Glomerular endothelial cell (primary cell): ENCODE data around the gene SIGLEC8. TPM values are rescaled to one million over a fixed set of nuclear protein-coding genes. Genes with fewer than 3 reads are reported as not detected.
"Not testable (repeated sequence)": the region's sequence is repeated elsewhere in the genome, so short reads cannot be mapped to it uniquely, and the experiment has no call there.

ENCODE experiments used
- DNase-seq: peaks from one replicate; pipeline ENCODE4 v3.0.0-alpha.2; 2011; ENCODE audit warnings: low read depth, low spot score; ENCODE audit errors: extremely low read depth
- total RNA-seq: library from RNA; depleted of rRNA; stranded (reverse); fragments of >200 nt; gene quantifications from 2 replicates; pipeline ENCODE4 v1.2.3, GENCODE V29; 2015

The SIGLEC8 gene
- total RNA-seq, 1 donor from 2014 or later, result not detected

GRCh38 chr19:51473009-51473707 is 14.9 kb upstream of the SIGLEC8 start:
- DNase-seq, result peak; percentile 27

GRCh38 chr19:51472607-51473006 is 14.4 kb upstream of the SIGLEC8 start:
- DNase-seq, result no peak

- no peak for DNase-seq
These were observed 13.3 kb upstream of the SIGLEC8 start for GRCh38 chr19:51471527-51471926.

- no peak for DNase-seq
These were observed 12.7 kb upstream of the SIGLEC8 start for GRCh38 chr19:51470966-51471365.

GRCh38 chr19:51469629-51470028 is 11.4 kb upstream of the SIGLEC8 start:
- no peak for DNase-seq

GRCh38 chr19:51469162-51469561 is 10.9 kb upstream of the SIGLEC8 start:
- no peak for DNase-seq

- DNase-seq, result no peak
These were observed 10.3 kb upstream of the SIGLEC8 start for GRCh38 chr19:51468545-51468920.

- no peak for DNase-seq
These were observed 9.8 kb upstream of the SIGLEC8 start for GRCh38 chr19:51467864-51468544.

GRCh38 chr19:51466723-51467122 is 8.5 kb upstream of the SIGLEC8 start:
- no peak for DNase-seq

- DNase-seq, result not testable (repeated sequence)
These were observed 5.8 kb upstream of the SIGLEC8 start for GRCh38 chr19:51463976-51464581.

GRCh38 chr19:51462681-51463080 is 4.4 kb upstream of the SIGLEC8 start:
- no peak for DNase-seq

- DNase-seq, result no peak
These were observed 4.0 kb upstream of the SIGLEC8 start for GRCh38 chr19:51462276-51462675.

GRCh38 chr19:51461723-51462161 is 3.5 kb upstream of the SIGLEC8 start:
- DNase-seq, result no peak

GRCh38 chr19:51460164-51460992 is 2.1 kb upstream of the SIGLEC8 start:
- DNase-seq, result no peak

- no peak for DNase-seq
These were observed 748 bp upstream of the SIGLEC8 start for GRCh38 chr19:51458899-51459505.

GRCh38 chr19:51457351-51458013 is 772 bp downstream of the SIGLEC8 start:
- DNase-seq, result no peak

GRCh38 chr19:51456541-51457290 is 1.5 kb downstream of the SIGLEC8 start:
- no peak for DNase-seq

GRCh38 chr19:51450730-51451307 is 7.4 kb downstream of the SIGLEC8 start:
- no peak for DNase-seq

GRCh38 chr19:51448411-51449016 is 9.7 kb downstream of the SIGLEC8 start:
- no peak for DNase-seq
